Ovary (tissue), 3 donors: ENCODE measurements around the gene ERFL.
"Not testable (repeated sequence)": the region's sequence is repeated elsewhere in the genome, so short reads cannot be mapped to it uniquely, and the experiment has no call there.

Experiments used
- CTCF ChIP-seq, 3 donors: fragments of 450-650 bp in 2 of 3; fragments of 200-600 bp in 1 of 3; IDR thresholded peaks; one replicate each; pipeline versions ENCODE4 v1.5.1 to v1.8.0; 2016 to 2022; ENCODE audit warnings: antibody characterized with exemption in 3 of 3, mild to moderate bottlenecking in 1 of 3
- EP300 ChIP-seq: sonication (generic); formaldehyde crosslinking; IDR thresholded peaks from one replicate; pipeline ENCODE4 v1.6.1; 2017; ENCODE audit warnings: antibody characterized with exemption
- donor health status: DM: no; HTN: no; CAD: no.

- TF ChIP-seq CTCF (IDR thresholded peaks at IDR 0.05); EP300: not testable (repeated sequence)
Observed at GRCh38 chr19:41914424-41914834, 13.8 kb downstream of the ERFL start.
